ENCODE results near the gene TCF23. TPM values are rescaled to one million over a fixed set of nuclear protein-coding genes. Genes with fewer than 3 reads are reported as not detected.

Gene TCF23
- total RNA-seq, 1 donor from 2014 or later, result 0.08 TPM

DNA sequence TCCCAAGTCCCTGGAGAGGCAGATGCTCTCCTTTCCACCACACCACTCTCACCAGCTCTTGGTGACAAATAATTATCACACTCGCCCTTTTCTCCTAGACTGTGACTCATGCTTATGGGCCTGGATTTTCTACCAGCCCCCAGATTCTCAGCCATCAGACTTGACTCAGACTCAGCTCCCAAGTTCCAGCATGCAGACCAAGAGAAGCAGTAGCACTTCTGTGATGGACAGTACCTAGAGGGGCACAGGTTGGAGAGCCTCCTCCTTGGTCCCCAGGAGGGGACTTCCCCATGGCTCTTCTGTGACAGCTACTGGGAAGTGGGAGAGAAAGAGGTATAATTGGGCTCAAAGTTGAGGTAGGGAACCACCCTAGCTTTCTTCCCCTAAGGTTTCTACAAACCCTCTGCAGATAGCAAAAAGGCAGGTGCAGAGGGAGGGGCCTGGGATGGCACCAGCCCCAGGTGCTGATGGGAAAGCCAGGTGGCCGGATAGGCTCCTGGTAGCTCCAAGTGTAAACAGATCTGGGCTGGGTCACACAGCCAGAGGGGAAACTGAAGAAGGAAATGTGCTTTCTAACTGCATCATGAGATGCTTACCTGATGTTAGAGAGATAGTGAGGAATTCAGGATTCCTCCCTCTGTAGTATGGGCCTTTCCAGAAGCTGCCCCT is 4.1 kb downstream of the TCF23 start:
- Histone ChIP-seq H3K4me1 (no peaks in the 10 kb centered on the region), H3K27ac (replicated peaks) (no peak overlapping the region), H3K36me3 (no peaks in the 10 kb centered on the region), H3K27me3 (ENCODE audit: low read depth) (peaks cover 26% of the 10 kb centered on the region), H3K4me3 (no peak overlapping the region), H3K9me3 (replicated peaks) (no peaks in the 10 kb centered on the region)
- no peak for TF ChIP-seq CTCF (IDR thresholded peaks at IDR 0.05; ENCODE audit: borderline replicate concordance)
- intact Hi-C loops (cut with micrococcal nuclease), result no loop called here
- no peak for DNase-seq

DNA sequence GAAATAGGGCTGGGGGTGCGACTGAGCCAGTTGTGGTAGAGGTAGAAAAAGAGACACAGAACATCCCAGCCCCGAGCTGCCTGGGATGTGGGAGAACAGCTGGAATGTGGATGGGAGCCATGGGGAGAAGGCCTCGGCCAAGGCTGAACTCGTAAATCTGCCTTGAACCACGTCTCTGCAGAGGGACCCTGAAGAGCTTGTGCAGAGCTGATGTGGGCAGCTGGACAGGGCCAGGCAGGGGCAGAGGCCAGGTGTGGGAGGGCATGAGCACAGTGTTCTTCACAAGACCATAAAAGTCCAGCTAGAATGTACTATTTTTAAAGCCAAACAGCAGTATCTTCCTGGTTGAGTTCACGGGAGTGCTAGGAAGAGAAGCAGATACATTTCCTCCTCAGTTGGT is 5.7 kb downstream of the TCF23 start:
- Histone ChIP-seq H3K27me3 (ENCODE audit: low read depth) (peaks cover 14% of the 10 kb centered on the region), H3K4me1 (no peaks in the 10 kb centered on the region), H3K27ac (replicated peaks) (no peak overlapping the region), H3K36me3 (no peaks in the 10 kb centered on the region), H3K9me3 (replicated peaks) (no peaks in the 10 kb centered on the region), H3K4me3 (no peak overlapping the region)
- TF ChIP-seq CTCF (IDR thresholded peaks at IDR 0.05; ENCODE audit: borderline replicate concordance), result no peak
- DNase-seq, result no peak
- intact Hi-C loops (cut with micrococcal nuclease), result no loop called here

GRCh38 chr2:27155069-27155520 is 6.3 kb downstream of the TCF23 start:
- no peak for DNase-seq
- H3K4me1 ChIP-seq, result no peaks in the 10 kb centered on the region
- no peak overlapping the region for H3K27ac ChIP-seq (replicated peaks)
- no peaks in the 10 kb centered on the region for H3K36me3 ChIP-seq
- no peaks in the 10 kb centered on the region for H3K9me3 ChIP-seq (replicated peaks)
- intact Hi-C loops (cut with micrococcal nuclease), result no loop called here
- peaks cover 7% of the 10 kb centered on the region for H3K27me3 ChIP-seq (ENCODE audit: low read depth)
- H3K4me3 ChIP-seq, result no peak overlapping the region
- no peak for TF ChIP-seq CTCF (IDR thresholded peaks at IDR 0.05; ENCODE audit: borderline replicate concordance)

DNA sequence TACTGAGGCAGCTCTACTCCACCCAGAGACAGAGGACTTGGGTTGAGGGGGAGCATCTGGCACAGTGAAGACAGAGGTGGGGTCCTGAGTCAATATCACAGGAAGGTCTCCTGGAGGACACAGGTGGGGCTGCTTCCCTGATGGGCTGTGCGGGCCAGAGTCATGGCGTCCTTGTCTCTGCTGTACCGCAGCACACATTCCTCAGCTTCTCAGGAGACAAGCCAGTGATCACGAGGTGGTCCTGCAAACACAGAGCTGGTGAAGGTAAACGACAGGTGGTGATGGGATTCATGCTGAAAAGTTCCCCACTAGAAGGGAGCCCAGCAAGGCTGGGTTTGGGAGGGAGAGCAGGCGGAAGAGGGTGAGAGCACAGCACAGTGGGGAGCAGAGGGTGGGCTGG is 9.7 kb downstream of the TCF23 start:
- no peak for TF ChIP-seq CTCF (IDR thresholded peaks at IDR 0.05; ENCODE audit: borderline replicate concordance)
- Histone ChIP-seq H3K9me3 (replicated peaks) (no peaks in the 10 kb centered on the region), H3K27ac (replicated peaks) (no peak overlapping the region), H3K36me3 (no peaks in the 10 kb centered on the region), H3K4me3 (no peak overlapping the region), H3K4me1 (no peaks in the 10 kb centered on the region), H3K27me3 (ENCODE audit: low read depth) (no peaks in the 10 kb centered on the region)
- intact Hi-C loops (cut with micrococcal nuclease), result no loop called here
- no peak for DNase-seq

DNA sequence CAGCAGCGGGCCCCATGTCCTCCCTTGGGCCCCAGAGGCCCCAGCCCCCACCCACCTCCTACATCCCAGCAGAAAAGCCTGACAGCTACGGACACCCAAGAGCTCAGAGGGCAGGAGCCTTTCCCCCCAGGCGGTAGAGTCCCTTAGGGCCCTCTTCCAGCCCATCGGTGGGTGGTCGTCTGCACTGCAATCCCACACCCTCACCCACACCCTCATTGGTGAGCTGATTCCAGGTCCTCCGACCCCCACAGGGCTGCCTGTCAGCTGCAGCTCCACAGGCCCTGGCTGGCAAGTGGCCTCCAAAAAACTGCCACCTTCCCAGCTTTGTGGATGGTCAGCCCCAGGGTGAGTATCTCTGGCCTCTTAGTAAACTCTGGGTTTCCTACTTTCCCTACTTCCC is 10.5 kb downstream of the TCF23 start:
- DNase-seq, result no peak
- intact Hi-C loops (cut with micrococcal nuclease), result no loop called here

More for the DNA sequence above, 10.5 kb downstream of the TCF23 start:
- Histone ChIP-seq H3K27me3 (ENCODE audit: low read depth) (no peaks in the 10 kb centered on the region), H3K4me3 (no peak overlapping the region), H3K27ac (replicated peaks) (no peak overlapping the region), H3K9me3 (replicated peaks) (no peaks in the 10 kb centered on the region), H3K4me1 (no peaks in the 10 kb centered on the region), H3K36me3 (no peaks in the 10 kb centered on the region)
- no peak for TF ChIP-seq CTCF (IDR thresholded peaks at IDR 0.05; ENCODE audit: borderline replicate concordance)

Measured in left ventricle myocardium inferior (tissue), 1 donor.